PC-9 (cell line): ENCODE data around the gene PI4KA. TPM values are rescaled to one million over a fixed set of nuclear protein-coding genes. Genes with fewer than 3 reads are reported as not detected.

Source experiments
- BruUV-seq: library from RNA; stranded (reverse); fragments of 400-500 nt; replicated peaks from 2 replicates; lab custom pipeline; 2021; lab: Mats Ljungman, UMichigan
- CTCF ChIA-PET: fragments of 300-600 bp; sonication (Branson Sonifier 250); formaldehyde crosslinking; loops from one replicate; lab custom pipeline; 2022; ENCODE audit warnings: antibody characterized with exemption; lab: Charles Lee
- POLR2A ChIA-PET: fragments of 300-600 bp; sonication (Branson Sonifier 250); formaldehyde crosslinking; loops from one replicate; lab custom pipeline; 2022; ENCODE audit warnings: antibody characterized with exemption; ENCODE audit not compliant: unreplicated experiment; lab: Charles Lee
- DNase-seq, 2 experiments: peaks; one replicate each; pipeline versions ENCODE4 v3.0.0 to v3.0.0-alpha.2; 2015 to 2022; ENCODE audit warnings: mixed read lengths in 1 of 2
- H2AFZ ChIP-seq: fragments of 200-600 bp; sonication (generic); 2 replicates; pipeline ENCODE4 v1.8.1; 2017; ENCODE audit warnings: antibody characterized with exemption
- H3F3A ChIP-seq: fragments of 200-600 bp; sonication (generic); 2 replicates; pipeline ENCODE4 v1.8.1; 2017; ENCODE audit warnings: antibody characterized with exemption, mild to moderate bottlenecking, low read depth; ENCODE audit not compliant: insufficient read depth
- H3K27ac ChIP-seq: fragments of 200-600 bp; sonication (generic); 2 replicates; pipeline ENCODE4 v1.6.1; 2016; ENCODE audit warnings: mixed run types
- H3K27me3 ChIP-seq: fragments of 200-600 bp; sonication (generic); 2 replicates; pipeline ENCODE4 v1.6.1; 2016; ENCODE audit warnings: low read depth, mixed run types; ENCODE audit not compliant: insufficient read depth
- H3K36me3 ChIP-seq: fragments of 200-600 bp; sonication (generic); 2 replicates; pipeline ENCODE4 v1.6.1; 2016; ENCODE audit warnings: low read depth, mixed run types
- H3K4me1 ChIP-seq: fragments of 200-600 bp; sonication (generic); replicated peaks from 2 replicates; pipeline ENCODE4 v1.6.1; 2016; ENCODE audit warnings: mixed run types; ENCODE audit not compliant: insufficient read depth
- H3K4me2 ChIP-seq: fragments of 200-600 bp; sonication (generic); 2 replicates; pipeline ENCODE4 v1.6.1; 2017; ENCODE audit warnings: mixed run types
- H3K4me3 ChIP-seq: fragments of 200-600 bp; sonication (generic); 2 replicates; pipeline ENCODE4 v1.6.1; 2016; ENCODE audit warnings: mixed run types
- H3K79me2 ChIP-seq: fragments of 200-600 bp; sonication (generic); 2 replicates; pipeline ENCODE4 v1.6.1; 2017; ENCODE audit warnings: low read depth, mixed run types
- H3K9me2 ChIP-seq: fragments of 200-600 bp; sonication (generic); 2 replicates; pipeline ENCODE4 v1.8.1; 2017; ENCODE audit warnings: mild to moderate bottlenecking; ENCODE audit not compliant: insufficient read depth
- H3K9me3 ChIP-seq: fragments of 200-600 bp; sonication (generic); 2 replicates; pipeline ENCODE4 v1.8.1; 2016; ENCODE audit warnings: low read depth; ENCODE audit not compliant: insufficient read depth
- H4K20me1 ChIP-seq: fragments of 200-600 bp; sonication (generic); 2 replicates; pipeline ENCODE4 v1.8.1; 2017; ENCODE audit not compliant: insufficient read depth
- CTCF ChIP-seq: fragments of 200-600 bp; sonication (generic); conservative IDR thresholded peaks from 2 replicates; pipeline ENCODE4 v1.6.1; 2017; ENCODE audit warnings: mixed run types, antibody characterized with exemption, mild to moderate bottlenecking, moderate library complexity
- EZH2 ChIP-seq: fragments of 200-600 bp; sonication (generic); IDR thresholded peaks from 2 replicates; pipeline ENCODE4 v1.8.0; 2017; ENCODE audit warnings: antibody characterized with exemption, low read depth
- intact Hi-C: fragments of 100-400 bp; cut with micrococcal nuclease; formaldehyde crosslinking; loops from one replicate; pipeline ENCODE4 v1.10.0; 2022; ENCODE audit not compliant: unreplicated experiment
- total RNA-seq: library from RNA; stranded (reverse); gene quantifications from 2 replicates; pipeline ENCODE4 v1.2.3, GENCODE V29; 2021

The PI4KA gene
- total RNA-seq, 1 experiment from 2014 or later = 27.9 TPM

GRCh38 chr22:20813056-20813455 lies 45.6 kb downstream of the PI4KA start:
- Histone ChIP-seq H3F3A (no peaks in the 10 kb centered on the region), H3K4me1 (no peaks in the 10 kb centered on the region), H3K79me2 (no peaks in the 10 kb centered on the region), H3K4me3 (no peak overlapping the region), H3K9me3 (no peaks in the 10 kb centered on the region), H3K27me3 (no peaks in the 10 kb centered on the region), H4K20me1 (no peaks in the 10 kb centered on the region), H3K36me3 (no peaks in the 10 kb centered on the region), H3K27ac (no peak overlapping the region), H3K9me2 (no peaks in the 10 kb centered on the region), H3K4me2 (no peak overlapping the region), H2AFZ (no peak overlapping the region)
- no peak for DNase-seq
- intact Hi-C loops = no loop called here
- no peak for TF ChIP-seq CTCF
- BruUV-seq = no TSS peak
- CTCF ChIA-PET = no interaction called here
- POLR2A ChIA-PET = interaction anchor here (0.7 kb wide), 1 partner anchor 12 kb away, joined by 14 read pairs; no protein-coding TSS in a partner anchor

GRCh38 chr22:20811971-20812660 lies 46.5 kb downstream of the PI4KA start:
- Histone ChIP-seq H3K9me3 (no peaks in the 10 kb centered on the region), H3K27me3 (no peaks in the 10 kb centered on the region), H3K4me2 (no peak overlapping the region), H3K9me2 (no peaks in the 10 kb centered on the region), H3K4me1 (peaks cover 7% of the 10 kb centered on the region; the same call in 1 of the 2 replicates), H3K4me3 (no peak overlapping the region), H2AFZ (no peak overlapping the region), H3K27ac (no peak overlapping the region), H4K20me1 (no peaks in the 10 kb centered on the region), H3K79me2 (no peaks in the 10 kb centered on the region), H3F3A (no peaks in the 10 kb centered on the region), H3K36me3 (no peaks in the 10 kb centered on the region)
- BruUV-seq = no TSS peak
- TF ChIP-seq EZH2 (no peak), CTCF (no peak)
- POLR2A ChIA-PET = no interaction called here
- CTCF ChIA-PET = no interaction called here
- intact Hi-C loops = no loop called here
- no peak for DNase-seq

GRCh38 chr22:20811171-20811570 lies 47.4 kb downstream of the PI4KA start:
- H3K27me3 ChIP-seq = no peaks in the 10 kb centered on the region
- no peak overlapping the region for H2AFZ ChIP-seq
- no peak overlapping the region for H3K4me3 ChIP-seq
- peaks cover 14% of the 10 kb centered on the region for H3K4me1 ChIP-seq
- H3K9me2 ChIP-seq = no peaks in the 10 kb centered on the region
- H3K36me3 ChIP-seq = no peaks in the 10 kb centered on the region
- POLR2A ChIA-PET = no interaction called here
- H3F3A ChIP-seq = peaks cover 7% of the 10 kb centered on the region; the same call in 1 of the 2 replicates
- no peak overlapping the region for H3K27ac ChIP-seq
- no peak for TF ChIP-seq EZH2
- no peak for TF ChIP-seq CTCF
- H4K20me1 ChIP-seq = no peaks in the 10 kb centered on the region
- H3K4me2 ChIP-seq = no peak overlapping the region
- CTCF ChIA-PET = no interaction called here
- intact Hi-C loops = no loop called here
- BruUV-seq = no TSS peak
- DNase-seq = no peak
- H3K79me2 ChIP-seq = no peaks in the 10 kb centered on the region
- no peaks in the 10 kb centered on the region for H3K9me3 ChIP-seq
